Esophagus (tissue), 2 donors: ENCODE measurements around the gene IFT80. TPM values are rescaled to one million over a fixed set of nuclear protein-coding genes. Genes with fewer than 3 reads are reported as not detected.

Source experiments
- H3K27ac ChIP-seq, 2 donors: one replicate each; pipeline ENCODE4 v1.5.1; 2013; ENCODE audit warnings: low read depth in 2 of 2, mild to moderate bottlenecking in 2 of 2, inconsistent platforms in 1 of 2, low read length in 1 of 2, moderate library complexity in 1 of 2
- H3K27me3 ChIP-seq, 2 donors: one replicate each; pipeline ENCODE4 v1.6.1; 2013; ENCODE audit warnings: low read length in 2 of 2, control low read depth in 1 of 2, mild to moderate bottlenecking in 1 of 2; ENCODE audit not compliant: insufficient read depth in 2 of 2, control insufficient read depth in 1 of 2
- H3K36me3 ChIP-seq, 2 donors: one replicate each; pipeline ENCODE4 v1.6.1; 2013; ENCODE audit warnings: low read length in 1 of 2; ENCODE audit not compliant: control insufficient read depth in 2 of 2, insufficient read depth in 2 of 2
- H3K4me1 ChIP-seq, 2 donors: one replicate each; pipeline ENCODE4 v1.6.1; 2013; ENCODE audit warnings: low read length in 1 of 2; ENCODE audit not compliant: control insufficient read depth in 2 of 2, insufficient read depth in 2 of 2
- H3K4me3 ChIP-seq, 2 donors: one replicate each; pipeline ENCODE4 v1.5.1; 2013; ENCODE audit warnings: low read length in 2 of 2, mild to moderate bottlenecking in 2 of 2, low read depth in 1 of 2, moderate library complexity in 1 of 2
- H3K9me3 ChIP-seq, 2 donors: one replicate each; pipeline ENCODE4 v1.6.1; 2013; ENCODE audit warnings: mild to moderate bottlenecking in 2 of 2, low read depth in 1 of 2, low read length in 1 of 2, moderate library complexity in 1 of 2; ENCODE audit not compliant: control insufficient read depth in 2 of 2, insufficient read depth in 1 of 2
- WGBS, 2 donors: extraction: QIAGEN DNeasy Blood & Tissue Kit; methylation state at CpG; one replicate each; pipeline ENCODE4 v1.1.7; 2013; 5-methylcytosine and 5-hydroxymethylcytosine counted together
- polyA plus RNA-seq, 2 donors: library from polyadenylated mRNA; stranded (reverse); fragments of 200-250 nt; gene quantifications; one replicate each; pipeline ENCODE4 v1.2.3, GENCODE V29; 2013
- donor health status: healthy with polysubstance abuse.
- donor health status: Bipolar disorder and iron deficiency.

Gene IFT80
- polyA plus RNA-seq, 2 donors = 9.2 to 20.5 TPM

GRCh38 chr3:160401291-160402095, 2.5 kb upstream of the IFT80 start:
- peak overlapping the region; percentile 75 to 88 for H3K4me3 ChIP-seq
- no peaks in the 10 kb centered on the region for H3K4me1 ChIP-seq
- H3K9me3 ChIP-seq = no peaks in the 10 kb centered on the region
- H3K27me3 ChIP-seq = no peaks in the 10 kb centered on the region
- WGBS, 2 donors = 7% methylated on average over 16 of the region's 16 CpGs
- no peaks in the 10 kb centered on the region for H3K36me3 ChIP-seq
- peak overlapping the region; percentile 21 to 55 for H3K27ac ChIP-seq

- peak overlapping the region; percentile 75 to 88 for H3K4me3 ChIP-seq
- peak overlapping the region; percentile 95 to 97 for H3K27ac ChIP-seq
- no peaks in the 10 kb centered on the region for H3K4me1 ChIP-seq
- WGBS, 2 donors = 0 to 1% methylated on average over 51 of the region's 51 CpGs
- H3K9me3 ChIP-seq = no peaks in the 10 kb centered on the region
- no peaks in the 10 kb centered on the region for H3K36me3 ChIP-seq
- H3K27me3 ChIP-seq = no peaks in the 10 kb centered on the region
These were observed 1.7 kb upstream of the IFT80 start for GRCh38 chr3:160400702-160401150.

GRCh38 chr3:160400030-160400701, 1.1 kb upstream of the IFT80 start:
- H3K9me3 ChIP-seq = no peaks in the 10 kb centered on the region
- no peaks in the 10 kb centered on the region for H3K4me1 ChIP-seq
- no peaks in the 10 kb centered on the region for H3K36me3 ChIP-seq
- peak overlapping the region; percentile 75 to 88 for H3K4me3 ChIP-seq
- peak overlapping the region; percentile 95 to 97 for H3K27ac ChIP-seq
- WGBS, 2 donors = 0% methylated on average over 48 to 49 of the region's 49 CpGs
- no peaks in the 10 kb centered on the region for H3K27me3 ChIP-seq

GRCh38 chr3:160398820-160399124, 253 bp downstream of the IFT80 start:
- no peaks in the 10 kb centered on the region for H3K9me3 ChIP-seq
- no peaks in the 10 kb centered on the region for H3K36me3 ChIP-seq
- H3K4me3 ChIP-seq = peak overlapping the region; percentile 75 to 88
- H3K4me1 ChIP-seq = no peaks in the 10 kb centered on the region
- no peaks in the 10 kb centered on the region for H3K27me3 ChIP-seq
- H3K27ac ChIP-seq = peak overlapping the region; percentile 95 to 97
- 0 to 1% methylated on average over 9 of the region's 9 CpGs for WGBS, 2 donors

GRCh38 chr3:160395297-160395696, 3.7 kb downstream of the IFT80 start:
- H3K27me3 ChIP-seq = no peaks in the 10 kb centered on the region
- no peak overlapping the region for H3K4me3 ChIP-seq
- H3K4me1 ChIP-seq = no peaks in the 10 kb centered on the region
- no peaks in the 10 kb centered on the region for H3K36me3 ChIP-seq
- no peaks in the 10 kb centered on the region for H3K9me3 ChIP-seq
- no peak overlapping the region for H3K27ac ChIP-seq

- Histone ChIP-seq H3K27ac (no peak overlapping the region), H3K4me3 (no peak overlapping the region), H3K36me3 (no peaks in the 10 kb centered on the region), H3K4me1 (no peaks in the 10 kb centered on the region), H3K9me3 (no peaks in the 10 kb centered on the region), H3K27me3 (no peaks in the 10 kb centered on the region)
- WGBS, 2 donors = 92 to 95% methylated on average over 3 of the region's 3 CpGs
These were observed 5.0 kb downstream of the IFT80 start for GRCh38 chr3:160394009-160394392.

- no peaks in the 10 kb centered on the region for H3K4me1 ChIP-seq
- H3K4me3 ChIP-seq = no peak overlapping the region
- H3K9me3 ChIP-seq = no peaks in the 10 kb centered on the region
- no peaks in the 10 kb centered on the region for H3K27me3 ChIP-seq
- H3K27ac ChIP-seq = no peak overlapping the region
- 87 to 93% methylated on average over 2 of the region's 2 CpGs for WGBS, 2 donors
- no peaks in the 10 kb centered on the region for H3K36me3 ChIP-seq
These were observed 5.5 kb downstream of the IFT80 start for GRCh38 chr3:160393346-160394008.

- Histone ChIP-seq H3K36me3 (no peaks in the 10 kb centered on the region), H3K9me3 (no peaks in the 10 kb centered on the region), H3K27ac (no peak overlapping the region), H3K4me1 (no peaks in the 10 kb centered on the region), H3K27me3 (no peaks in the 10 kb centered on the region), H3K4me3 (no peak overlapping the region)
These were observed 6.2 kb downstream of the IFT80 start for GRCh38 chr3:160392798-160393197.

GRCh38 chr3:160390565-160391138, 8.4 kb downstream of the IFT80 start:
- Histone ChIP-seq H3K9me3 (no peaks in the 10 kb centered on the region), H3K27me3 (no peaks in the 10 kb centered on the region), H3K36me3 (no peaks in the 10 kb centered on the region), H3K4me3 (no peak overlapping the region), H3K27ac (no peak overlapping the region), H3K4me1 (no peaks in the 10 kb centered on the region)
- 86 to 92% methylated on average over 3 of the region's 3 CpGs for WGBS, 2 donors
